ENCODE results near the gene LENG9.

The LENG9 gene

GRCh38 chr19:54415208-54415900 is 48.2 kb downstream of the LENG9 start, which contains the start of gene TTYH1:
TSS of gene TTYH1 (plus strand) at chr19:54415464. CDS start at chr19:54415553, 89 bp downstream.
- no peak for DNase-seq
- in situ Hi-C loops (cut with HindIII; ENCODE audit: low pct_ligation_motif_present, low sequenced_read_pairs), result no loop called here
- Histone ChIP-seq H3K27me3 (replicated peaks) (peaks cover 25% of the 10 kb centered on the region), H3K36me3 (replicated peaks) (no peaks in the 10 kb centered on the region), H3K4me3 (ENCODE audit: low read depth, low read length) (no peak within 1 kb of the TSS), H3K27ac (no peak within 1 kb of the TSS)
- peak; percentile 21 for TF ChIP-seq CTCF (IDR thresholded peaks at IDR 0.05; ENCODE audit: low read depth, low read length, missing control alignments)

- Histone ChIP-seq H3K27me3 (replicated peaks) (peaks cover 25% of the 10 kb centered on the region), H3K27ac (no peak overlapping the region), H3K4me3 (ENCODE audit: low read depth, low read length) (no peak overlapping the region), H3K36me3 (replicated peaks) (no peaks in the 10 kb centered on the region)
- no peak for TF ChIP-seq CTCF (IDR thresholded peaks at IDR 0.05; ENCODE audit: low read depth, low read length, missing control alignments)
- no peak for DNase-seq
- in situ Hi-C loops (cut with HindIII; ENCODE audit: low pct_ligation_motif_present, low sequenced_read_pairs), result no loop called here
Observed at GRCh38 chr19:54414156-54414555, 49.4 kb downstream of the LENG9 start.

- peaks cover 25% of the 10 kb centered on the region for H3K27me3 ChIP-seq (replicated peaks)
- TF ChIP-seq CTCF (IDR thresholded peaks at IDR 0.05; ENCODE audit: low read depth, low read length, missing control alignments), result no peak
- H3K27ac ChIP-seq, result no peak overlapping the region
- no peaks in the 10 kb centered on the region for H3K36me3 ChIP-seq (replicated peaks)
- no peak for DNase-seq
- H3K4me3 ChIP-seq (ENCODE audit: low read depth, low read length), result no peak overlapping the region
- in situ Hi-C loops (cut with HindIII; ENCODE audit: low pct_ligation_motif_present, low sequenced_read_pairs), result no loop called here
Observed at GRCh38 chr19:54412877-54413276, 50.7 kb downstream of the LENG9 start.

Data from brain microvascular endothelial cell (primary cell).